Pancreas (tissue), 10 donors: ENCODE results near the gene RPS10. TPM values are rescaled to one million over a fixed set of nuclear protein-coding genes. Genes with fewer than 3 reads are reported as not detected.
A peak's percentile ranks its signal among the peaks of the same experiment; 100 is the strongest.

ENCODE experiments used
- ATAC-seq, 4 donors: fragments of 200-7000 bp; cut with Tn5 transposase; one replicate each; pipeline versions ENCODE4 v1.8.0 to v1.9.1; 2020; ENCODE audit warnings: mild to moderate bottlenecking in 4 of 4, moderate library complexity in 4 of 4
- DNase-seq, 6 donors: peaks; one replicate each; pipeline ENCODE4 v3.0.0-alpha.2; 2020
- FAIRE-seq: peaks from 2 replicates; lab custom pipeline; 2012; peaks lifted over from hg19 to GRCh38; lab: Jason Lieb, UNC
- H3K27ac ChIP-seq, 4 donors: fragments of 200-600 bp; sonication (generic); 1 replicate in 3 of 4; 2 replicates in 1 of 4; pipeline versions ENCODE4 v1.5.0 to v1.8.0; 2020
- H3K27me3 ChIP-seq, 4 donors: fragments of 200-600 bp; one replicate each; pipeline ENCODE4 v1.8.0; 2021
- H3K36me3 ChIP-seq, 3 donors: fragments of 200-600 bp; sonication (generic) in 1 of 3; one replicate each; pipeline versions ENCODE4 v1.5.0 to v1.8.0; 2020 to 2021
- H3K4me1 ChIP-seq, 3 donors: fragments of 200-600 bp; one replicate each; pipeline ENCODE4 v1.8.0; 2021
- H3K4me3 ChIP-seq, 4 donors: fragments of 200-600 bp; sonication (generic) in 2 of 4; one replicate each; pipeline versions ENCODE4 v1.5.0 to v1.8.0; 2020 to 2021
- H3K9me3 ChIP-seq, 4 donors: fragments of 200-600 bp; one replicate each; pipeline ENCODE4 v1.8.0; 2021
- WGBS, 2 donors: extraction: QIAGEN DNeasy Blood & Tissue Kit; methylation state at CpG; one replicate each; pipeline ENCODE4 v1.1.7; 2013; 5-methylcytosine and 5-hydroxymethylcytosine counted together
- intact Hi-C, 3 donors: fragments of 100-400 bp; cut with DNase I; formaldehyde crosslinking; loops; one replicate each; pipeline versions ENCODE4 v1.11.1 to v1.14.2; 2022
- polyA plus RNA-seq, 2 donors: library from polyadenylated mRNA; stranded (reverse); fragments of 200-250 nt; gene quantifications; one replicate each; pipeline ENCODE4 v1.2.3, GENCODE V29; 2013
- total RNA-seq, 6 donors: library from RNA; stranded (reverse); fragmentation: NEBNext Ultra II Directional in 4 of 6; extraction: Animal tissue kit (Norgen Biotek cat#: 25700) in 4 of 6; gene quantifications; one replicate each; pipeline versions ENCODE4 v1.2.1 to v1.2.4, GENCODE V29; 2021 to 2023
- TF ChIP-seq, protein P1 (sequence below), 4 donors: fragments of 200-600 bp; sonication (generic) in 3 of 4; IDR thresholded peaks; one replicate each; pipeline versions ENCODE4 v1.5.0 to v1.8.0; 2021; ENCODE audit warnings: antibody characterized with exemption in 4 of 4
- donor health status: healthy with polysubstance abuse.
- donor health status: DM: no; HTN: no; CAD: no; lungs with moderate emphysema.
- donor health status: DM: no; HTN: no; CAD: no.
- donor health status: control.
- donor health status: control.
- donor health status: Bipolar disorder and iron deficiency.
- donor health status: DM: yes; HTN: yes; CAD: no.
- donor health status: DM: no; HTN: no; CAD: no.
- donor health status: DM: no; HTN: no; CAD: no.
- donor health status: DM: yes; HTN: yes; CAD: no.

Gene RPS10
- total and polyA plus RNA-seq, 8 donors: 565 to 1,334 (median 997) TPM

- Histone ChIP-seq H3K27ac (peak overlapping the region; percentile 79 to 94 (median 90)), H3K4me1 (peaks cover 0 to 13% (median 11%) of the 10 kb centered on the region in 3 donors), H3K27me3 (no peaks in the 10 kb centered on the region), H3K36me3 (no peaks in the 10 kb centered on the region), H3K9me3 (no peaks in the 10 kb centered on the region), H3K4me3 (peak overlapping the region; percentile 66 to 94 (median 90))
- WGBS, 2 donors: 41 to 43% methylated on average over 16 of the region's 16 CpGs
- FAIRE-seq (no peak), ATAC-seq (no peak), DNase-seq (no peak)
- TF ChIP-seq, protein P1, sequence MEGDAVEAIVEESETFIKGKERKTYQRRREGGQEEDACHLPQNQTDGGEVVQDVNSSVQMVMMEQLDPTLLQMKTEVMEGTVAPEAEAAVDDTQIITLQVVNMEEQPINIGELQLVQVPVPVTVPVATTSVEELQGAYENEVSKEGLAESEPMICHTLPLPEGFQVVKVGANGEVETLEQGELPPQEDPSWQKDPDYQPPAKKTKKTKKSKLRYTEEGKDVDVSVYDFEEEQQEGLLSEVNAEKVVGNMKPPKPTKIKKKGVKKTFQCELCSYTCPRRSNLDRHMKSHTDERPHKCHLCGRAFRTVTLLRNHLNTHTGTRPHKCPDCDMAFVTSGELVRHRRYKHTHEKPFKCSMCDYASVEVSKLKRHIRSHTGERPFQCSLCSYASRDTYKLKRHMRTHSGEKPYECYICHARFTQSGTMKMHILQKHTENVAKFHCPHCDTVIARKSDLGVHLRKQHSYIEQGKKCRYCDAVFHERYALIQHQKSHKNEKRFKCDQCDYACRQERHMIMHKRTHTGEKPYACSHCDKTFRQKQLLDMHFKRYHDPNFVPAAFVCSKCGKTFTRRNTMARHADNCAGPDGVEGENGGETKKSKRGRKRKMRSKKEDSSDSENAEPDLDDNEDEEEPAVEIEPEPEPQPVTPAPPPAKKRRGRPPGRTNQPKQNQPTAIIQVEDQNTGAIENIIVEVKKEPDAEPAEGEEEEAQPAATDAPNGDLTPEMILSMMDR (IDR thresholded peaks at IDR 0.05): no peak
- intact Hi-C loops: no loop called here
Observed at GRCh38 chr6:34393191-34393965, 32.5 kb downstream of the RPS10 start.

- H3K27me3 ChIP-seq: no peaks in the 10 kb centered on the region
- 0% methylated on average over 87 of the region's 87 CpGs for WGBS, 2 donors
- H3K27ac ChIP-seq: peak within 1 kb of the TSS; percentile 79 to 94 (median 90)
- H3K36me3 ChIP-seq: no peaks in the 10 kb centered on the region
- intact Hi-C loops: no loop called here
- TF ChIP-seq, protein P1 (IDR thresholded peaks at IDR 0.05): peak; percentile 50 to 71 (median 69)
- H3K4me3 ChIP-seq: peak within 1 kb of the TSS; percentile 66 to 94 (median 90)
- FAIRE-seq (no peak), ATAC-seq (peak; percentile 90 to 96 (median 94)), DNase-seq (peak; percentile 91 to 97 (median 92))
- no peaks in the 10 kb centered on the region for H3K9me3 ChIP-seq
- H3K4me1 ChIP-seq: peaks cover 0 to 14% (median 13%) of the 10 kb centered on the region in 3 donors
Observed at GRCh38 chr6:34392497-34393190, 33.2 kb downstream of the RPS10 start, which contains the start of gene NUDT3. NUDT3 (minus strand) TSS chr6:34392669; CDS start chr6:34392362, 307 bp downstream.

GRCh38 chr6:34391786-34392496 lies 33.9 kb downstream of the RPS10 start:
- TF ChIP-seq, protein P1 (IDR thresholded peaks at IDR 0.05): no peak
- Histone ChIP-seq H3K9me3 (no peaks in the 10 kb centered on the region), H3K36me3 (no peaks in the 10 kb centered on the region), H3K27me3 (no peaks in the 10 kb centered on the region), H3K27ac (peak overlapping the region; percentile 79 to 94 (median 90)), H3K4me1 (peaks cover 0 to 14% (median 13%) of the 10 kb centered on the region in 3 donors), H3K4me3 (peak overlapping the region; percentile 66 to 94 (median 90))
- WGBS, 2 donors: 0 to 1% methylated on average over 64 to 78 of the region's 78 CpGs
- intact Hi-C loops: no loop called here
- DNase-seq: peak; percentile 39 to 83 (median 62)
- peak; percentile 40 to 66 (median 60) for ATAC-seq
- no peak for FAIRE-seq

DNA sequence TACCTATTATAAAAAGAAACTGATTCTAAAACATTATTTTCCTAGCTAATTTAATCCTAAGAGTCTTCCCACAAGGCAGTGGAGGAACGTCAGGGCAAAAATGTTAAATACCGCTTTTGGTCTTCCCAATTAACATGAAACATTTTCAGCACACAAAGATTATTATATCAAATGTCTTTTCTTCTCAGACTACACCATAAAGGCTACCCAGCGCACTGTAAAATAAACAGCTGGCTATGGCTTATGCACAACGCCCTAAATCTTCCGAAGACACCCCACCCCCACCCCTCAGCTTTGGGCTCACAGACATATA lies 34.4 kb downstream of the RPS10 start:
- TF ChIP-seq, protein P1 (IDR thresholded peaks at IDR 0.05): no peak
- peaks cover 0 to 19% (median 13%) of the 10 kb centered on the region in 3 donors for H3K4me1 ChIP-seq
- H3K4me3 ChIP-seq: peak overlapping the region; percentile 66 to 94 (median 90)
- H3K9me3 ChIP-seq: no peaks in the 10 kb centered on the region
- ATAC-seq (no peak), FAIRE-seq (no peak), DNase-seq (no peak)
- intact Hi-C loops: no loop called here
- H3K27me3 ChIP-seq: no peaks in the 10 kb centered on the region
- 1 to 3% methylated on average over 5 of the region's 5 CpGs for WGBS, 2 donors
- H3K27ac ChIP-seq: peak overlapping the region; percentile 79 to 94 (median 90)
- H3K36me3 ChIP-seq: no peaks in the 10 kb centered on the region
